CD14-positive monocyte (primary cell): Measurements from ENCODE around the gene SLC38A9. TPM values are rescaled to one million over a fixed set of nuclear protein-coding genes. Genes with fewer than 3 reads are reported as not detected.

Source experiments
- DNase-seq, 3 donors: peaks; one replicate each; pipeline ENCODE4 v3.0.0-alpha.2; 2011 to 2022
- H2AFZ ChIP-seq: 2 replicates; pipeline ENCODE4 v1.6.0; 2012; ENCODE audit warnings: mild to moderate bottlenecking, low read depth, low read length, inconsistent platforms; ENCODE audit not compliant: insufficient read depth, poor library complexity, severe bottlenecking
- H3K27ac ChIP-seq, 2 donors: 1 replicate in 1 of 2; 2 replicates in 1 of 2; pipeline ENCODE4 v1.5.1; 2012 to 2013; ENCODE audit warnings: low read length in 2 of 2, control low read depth in 1 of 2, inconsistent platforms in 1 of 2, low read depth in 1 of 2, mild to moderate bottlenecking in 1 of 2
- H3K27me3 ChIP-seq, 2 donors: one replicate each; pipeline versions ENCODE4 v1.6.0 to v1.6.1; 2011 to 2013; ENCODE audit warnings: low read length in 2 of 2; ENCODE audit not compliant: control insufficient read depth in 2 of 2, insufficient read depth in 2 of 2
- H3K36me3 ChIP-seq, 2 donors: replicated peaks in 1 of 2; 1 replicate in 1 of 2; 2 replicates in 1 of 2; pipeline versions ENCODE4 v1.5.1 to v1.6.1; 2012 to 2013; ENCODE audit warnings: low read length in 2 of 2, control low read depth in 1 of 2, inconsistent platforms in 1 of 2, mild to moderate bottlenecking in 1 of 2; ENCODE audit not compliant: insufficient read depth in 2 of 2, control insufficient read depth in 1 of 2
- H3K4me1 ChIP-seq, 2 donors: 1 replicate in 1 of 2; 2 replicates in 1 of 2; pipeline versions ENCODE4 v1.5.1 to v1.6.1; 2012 to 2013; ENCODE audit warnings: low read length in 2 of 2, control low read depth in 1 of 2, inconsistent platforms in 1 of 2, mild to moderate bottlenecking in 1 of 2, moderate library complexity in 1 of 2; ENCODE audit not compliant: insufficient read depth in 2 of 2, control insufficient read depth in 1 of 2
- H3K4me2 ChIP-seq: replicated peaks from 2 replicates; pipeline ENCODE3; 2012; ENCODE audit warnings: low read length, moderate library complexity, mild to moderate bottlenecking; ENCODE audit not compliant: poor library complexity, severe bottlenecking; ENCODE audit errors: extremely low read depth
- H3K4me3 ChIP-seq, 3 experiments: fragments of 200-600 bp in 1 of 3; sonication (generic) in 1 of 3; replicated peaks in 1 of 3; 1 replicate in 2 of 3; 2 replicates in 1 of 3; pipeline ENCODE4 v1.5.1; 2011 to 2013; ENCODE audit warnings: low read length in 3 of 3, mild to moderate bottlenecking in 3 of 3, control low read depth in 2 of 3, low read depth in 2 of 3, inconsistent platforms in 1 of 3, moderate library complexity in 1 of 3
- H3K79me2 ChIP-seq: 2 replicates; pipeline ENCODE4 v1.6.0; 2012; ENCODE audit warnings: mild to moderate bottlenecking, control low read depth, inconsistent platforms, low read length, moderate library complexity; ENCODE audit not compliant: insufficient read depth
- H3K9ac ChIP-seq: 2 replicates; pipeline ENCODE4 v1.6.0; 2017; ENCODE audit warnings: low read length, mild to moderate bottlenecking; ENCODE audit not compliant: insufficient read depth, poor library complexity, severe bottlenecking
- H3K9me3 ChIP-seq, 2 donors: replicated peaks in 1 of 2; 1 replicate in 1 of 2; 2 replicates in 1 of 2; pipeline versions ENCODE4 v1.5.1 to v1.6.1; 2012 to 2013; ENCODE audit warnings: low read length in 2 of 2, control low read depth in 1 of 2; ENCODE audit not compliant: control insufficient read depth in 1 of 2, insufficient read depth in 1 of 2
- H4K20me1 ChIP-seq: 2 replicates; pipeline ENCODE4 v1.6.0; 2012; ENCODE audit warnings: mild to moderate bottlenecking, low read length, control low read depth, moderate library complexity; ENCODE audit not compliant: insufficient read depth
- H3K27ac Mint-ChIP-seq, 7 donors: one replicate each; pipeline ENCODE4 v1.8.0; 2020; ENCODE audit warnings: mild to moderate bottlenecking in 7 of 7, mixed read lengths in 7 of 7, moderate library complexity in 6 of 7, inconsistent platforms in 2 of 7
- H3K27me3 Mint-ChIP-seq, 3 donors: one replicate each; pipeline ENCODE4 v1.8.0; 2021 to 2022; ENCODE audit warnings: low read depth in 3 of 3, mild to moderate bottlenecking in 3 of 3, mixed read lengths in 3 of 3, moderate library complexity in 3 of 3, inconsistent platforms in 1 of 3
- H3K36me3 Mint-ChIP-seq, 2 donors: one replicate each; pipeline ENCODE4 v1.8.0; 2020; ENCODE audit warnings: mixed read lengths in 2 of 2, inconsistent platforms in 1 of 2, mild to moderate bottlenecking in 1 of 2
- H3K4me1 Mint-ChIP-seq: one replicate; pipeline ENCODE4 v1.8.0; 2020; ENCODE audit warnings: mild to moderate bottlenecking, mixed read lengths
- H3K4me3 Mint-ChIP-seq, 2 donors: one replicate each; pipeline ENCODE4 v1.8.0; 2020; ENCODE audit warnings: mild to moderate bottlenecking in 2 of 2, mixed read lengths in 2 of 2, moderate library complexity in 1 of 2
- H3K9me3 Mint-ChIP-seq, 7 donors: one replicate each; pipeline ENCODE4 v1.8.0; 2020 to 2022; ENCODE audit warnings: mixed read lengths in 7 of 7, mild to moderate bottlenecking in 6 of 7, moderate library complexity in 6 of 7, inconsistent platforms in 2 of 7
- CTCF ChIP-seq: fragments of 200-600 bp; IDR thresholded peaks from one replicate; pipeline ENCODE4 v1.8.0; 2022; ENCODE audit warnings: antibody characterized with exemption, mild to moderate bottlenecking
- WGBS: methylation state at CpG from one replicate; pipeline ENCODE4 v1.1.5; 2013; ENCODE audit warnings: missing lambda C conversion rate; ENCODE audit not compliant: insufficient coverage; 5-methylcytosine and 5-hydroxymethylcytosine counted together
- intact Hi-C, 2 donors: fragments of 100-400 bp; cut with micrococcal nuclease; formaldehyde crosslinking; loops; one replicate each; pipeline versions ENCODE4 v1.15.0 to v1.15.1; 2023
- polyA plus RNA-seq, 3 donors: library from polyadenylated mRNA; depleted of rRNA in 1 of 3; unstranded in 2 of 3; stranded (reverse) in 1 of 3; fragments of 300-500 nt in 2 of 3; fragments of >200 nt in 1 of 3; fragmentation: Illumina TruSeq in 2 of 3; gene quantifications; 1 replicate in 2 of 3; 2 replicates in 1 of 3; pipeline ENCODE4 v1.2.3, GENCODE V29; 2012 to 2021

The SLC38A9 gene
- polyA plus RNA-seq, 3 donors: 10.7 to 15.2 (median 14.1) TPM

- intact Hi-C loops: no loop called here
- TF ChIP-seq CTCF: no peak
Observed at GRCh38 chr5:55645304-55645703, 66.8 kb downstream of the SLC38A9 start.

GRCh38 chr5:55638455-55638854, 73.7 kb downstream of the SLC38A9 start:
- 100% methylated on average over 1 of the region's 4 CpGs for WGBS
- peaks cover 12 to 46% of the 10 kb centered on the region in 2 donors for H3K36me3 ChIP-seq
- H3K9ac ChIP-seq: no peak overlapping the region
- Mint-ChIP-seq H3K36me3 (peaks cover 29% of the 10 kb centered on the region in 2 donors), H3K27ac (no peak overlapping the region), H3K27me3 (no peaks in the 10 kb centered on the region), H3K4me1 (peaks cover 20% of the 10 kb centered on the region), H3K4me3 (no peak overlapping the region), H3K9me3 (no peaks in the 10 kb centered on the region)
- DNase-seq: no peak
- intact Hi-C loops: no loop called here
- H3K79me2 ChIP-seq: no peaks in the 10 kb centered on the region
- H3K4me1 ChIP-seq: peaks cover 5 to 9% of the 10 kb centered on the region in 2 donors
- H3K9me3 ChIP-seq: no peaks in the 10 kb centered on the region
- no peak overlapping the region for H3K4me3 ChIP-seq
- no peak overlapping the region for H3K4me2 ChIP-seq
- H2AFZ ChIP-seq: no peak overlapping the region
- H3K27ac ChIP-seq: no peak overlapping the region
- H3K27me3 ChIP-seq: no peaks in the 10 kb centered on the region
- no peak for TF ChIP-seq CTCF
- no peaks in the 10 kb centered on the region for H4K20me1 ChIP-seq

More at GRCh38 chr5:55645304-55645703, 66.8 kb downstream of the SLC38A9 start:
- no peak for DNase-seq
- Histone ChIP-seq H3K79me2 (no peaks in the 10 kb centered on the region), H2AFZ (no peak overlapping the region), H3K9ac (no peak overlapping the region), H3K4me1 (peaks cover 5 to 9% of the 10 kb centered on the region in 2 donors), H3K4me3 (no peak overlapping the region), H3K27ac (no peak overlapping the region), H3K9me3 (no peaks in the 10 kb centered on the region), H3K36me3 (peaks cover 14 to 49% of the 10 kb centered on the region in 2 donors), H3K27me3 (no peaks in the 10 kb centered on the region), H4K20me1 (no peaks in the 10 kb centered on the region), H3K4me2 (no peak overlapping the region)
- Mint-ChIP-seq H3K4me3 (no peak overlapping the region), H3K27ac (no peak overlapping the region), H3K27me3 (no peaks in the 10 kb centered on the region), H3K36me3 (peaks cover 44 to 55% of the 10 kb centered on the region in 2 donors), H3K4me1 (peaks cover 13% of the 10 kb centered on the region), H3K9me3 (no peaks in the 10 kb centered on the region)
- WGBS: 100% methylated on average over 2 of the region's 3 CpGs
